ENCODE measurements around the gene THAP4. TPM values are rescaled to one million over a fixed set of nuclear protein-coding genes. Genes with fewer than 3 reads are reported as not detected.

The THAP4 gene
- total and polyA plus RNA-seq, 12 donors = 68.7 to 101 (median 78.3) TPM

- ATAC-seq (no peak), DNase-seq (no peak)
- H3K9me3 ChIP-seq = peaks cover 0 to 8% (median 0%) of the 10 kb centered on the region in 11 donors
- H3K4me1 ChIP-seq = peaks cover 17 to 57% (median 47%) of the 10 kb centered on the region in 9 donors
- no peaks in the 10 kb centered on the region for H3K27me3 ChIP-seq
- H3K27ac ChIP-seq = peak overlapping the region in 1 of 10 donors; percentile 6
- no peak overlapping the region for H3K4me3 ChIP-seq
- 89 to 93% methylated on average over 8 of the region's 8 CpGs for WGBS, 2 donors
- intact Hi-C loops (cut with DNase I) = no loop called here
- H3K36me3 ChIP-seq = peaks cover 0 to 14% (median 0%) of the 10 kb centered on the region in 9 donors
- no peak for TF ChIP-seq CTCF (IDR thresholded peaks at IDR 0.05)
Observed at GRCh38 chr2:241640165-241640795, 3.3 kb upstream of the THAP4 start.

- Histone ChIP-seq H3K4me3 (peak overlapping the region in 3 of 10 donors; percentile 12 to 94 (median 87)), H3K4me1 (peaks cover 17 to 66% (median 50%) of the 10 kb centered on the region in 9 donors), H3K9me3 (peaks cover 0 to 8% (median 0%) of the 10 kb centered on the region in 11 donors), H3K27ac (no peak overlapping the region), H3K27me3 (no peaks in the 10 kb centered on the region), H3K36me3 (peaks cover 0 to 20% (median 0%) of the 10 kb centered on the region in 9 donors)
- TF ChIP-seq CTCF (IDR thresholded peaks at IDR 0.05) = no peak
- DNase-seq (no peak), ATAC-seq (no peak)
- intact Hi-C loops (cut with DNase I) = loop anchor here in 2 of 10 donors (5.0 kb wide), 2 partner anchors 48 to 132 kb away; partner anchors contain the start of genes DTYMK (in 1 of the 2) and STK25 (in 1 of the 2)
- 95 to 97% methylated on average over 7 of the region's 7 CpGs for WGBS, 2 donors
Observed at GRCh38 chr2:241639385-241639784, 2.4 kb upstream of the THAP4 start.

- WGBS, 2 donors = 97 to 100% methylated on average over 14 of the region's 14 CpGs
- peaks cover 17 to 67% (median 50%) of the 10 kb centered on the region in 9 donors for H3K4me1 ChIP-seq
- intact Hi-C loops (cut with DNase I) = loop anchor here in 2 of 10 donors (5.0 kb wide), 2 partner anchors 48 to 132 kb away; partner anchors contain the start of genes DTYMK (in 1 of the 2) and STK25 (in 1 of the 2)
- no peaks in the 10 kb centered on the region for H3K27me3 ChIP-seq
- no peak overlapping the region for H3K27ac ChIP-seq
- ATAC-seq = no peak
- peaks cover 0 to 8% (median 0%) of the 10 kb centered on the region in 11 donors for H3K9me3 ChIP-seq
- peak overlapping the region in 7 of 10 donors; percentile 12 to 97 (median 91) for H3K4me3 ChIP-seq
- peaks cover 0 to 24% (median 0%) of the 10 kb centered on the region in 9 donors for H3K36me3 ChIP-seq
- no peak for DNase-seq
- TF ChIP-seq CTCF (IDR thresholded peaks at IDR 0.05) = no peak
Observed at GRCh38 chr2:241638940-241639339, 2.0 kb upstream of the THAP4 start.

- no peak for DNase-seq
- peak in 1 of 8 donors; percentile 1 for ATAC-seq
- H3K27me3 ChIP-seq = no peaks in the 10 kb centered on the region
- no peak for TF ChIP-seq CTCF (IDR thresholded peaks at IDR 0.05)
- peaks cover 0 to 8% (median 0%) of the 10 kb centered on the region in 11 donors for H3K9me3 ChIP-seq
- H3K4me1 ChIP-seq = peaks cover 17 to 67% (median 50%) of the 10 kb centered on the region in 9 donors
- H3K4me3 ChIP-seq = peak overlapping the region; percentile 34 to 97 (median 86)
- H3K27ac ChIP-seq = peak overlapping the region; percentile 91 to 100 (median 99)
- 1% methylated on average over 65 to 67 of the region's 67 CpGs for WGBS, 2 donors
- intact Hi-C loops (cut with DNase I) = loop anchor here in 2 of 10 donors (5.0 kb wide), 2 partner anchors 49 to 131 kb away; partner anchors contain the start of genes DTYMK (in 1 of the 2) and STK25 (in 1 of the 2)
- peaks cover 0 to 29% (median 7%) of the 10 kb centered on the region in 9 donors for H3K36me3 ChIP-seq
Observed at GRCh38 chr2:241637795-241638660, 1.1 kb upstream of the THAP4 start.

Measured in heart right ventricle (tissue), 16 donors.